ENCODE results near the gene CASK.

CASK gene

GRCh38 chrX:41722816-41723618 lies 200.3 kb downstream of the CASK start:
- no peaks in the 10 kb centered on the region for H3K9me3 ChIP-seq (ENCODE audit: insufficient read depth, low read length, severe bottlenecking)
- TF ChIP-seq EZH2 (IDR thresholded peaks at IDR 0.05; ENCODE audit: borderline replicate concordance, low read depth, low read length, severe bottlenecking) (no peak), CTCF (IDR thresholded peaks at IDR 0.05; ENCODE audit: borderline replicate concordance, extremely low read depth, low read length, poor library complexity, severe bottlenecking) (no peak)
- H3K27me3 ChIP-seq (ENCODE audit: insufficient read depth, low read length, poor library complexity) = no peaks in the 10 kb centered on the region
- H3K9ac ChIP-seq (ENCODE audit: low read depth, low read length) = no peak overlapping the region
- H4K20me1 ChIP-seq (ENCODE audit: insufficient read depth, low read length) = no peaks in the 10 kb centered on the region
- ATAC-seq (ENCODE audit: insufficient read depth, low read depth) (no peak), DNase-seq (no peak)
- H2AFZ ChIP-seq (ENCODE audit: low read depth, low read length) = no peak overlapping the region
- H3K4me1 ChIP-seq (ENCODE audit: insufficient read depth, low read length) = peaks cover 6% of the 10 kb centered on the region; the same call in 1 of the 2 replicates
- peaks cover 17% of the 10 kb centered on the region for H3K36me3 ChIP-seq (ENCODE audit: insufficient read depth, low read length)
- no peak overlapping the region for H3K4me2 ChIP-seq (ENCODE audit: insufficient read depth, low read length)
- no peaks in the 10 kb centered on the region for H3K79me2 ChIP-seq (ENCODE audit: insufficient read depth, low read length)
- H3K27ac ChIP-seq (ENCODE audit: low read length) = no peak overlapping the region
- H3K4me3 ChIP-seq (ENCODE audit: low read depth in 1 of 2, low read length in 2 of 2) = no peak overlapping the region

GRCh38 chrX:41722214-41722613 lies 201.1 kb downstream of the CASK start:
- Histone ChIP-seq H3K4me2 (ENCODE audit: insufficient read depth, low read length) (no peak overlapping the region), H3K9ac (ENCODE audit: low read depth, low read length) (no peak overlapping the region), H3K4me3 (ENCODE audit: low read depth in 1 of 2, low read length in 2 of 2) (no peak overlapping the region), H3K36me3 (ENCODE audit: insufficient read depth, low read length) (peaks cover 24% of the 10 kb centered on the region), H3K9me3 (ENCODE audit: insufficient read depth, low read length, severe bottlenecking) (no peaks in the 10 kb centered on the region), H3K27me3 (ENCODE audit: insufficient read depth, low read length, poor library complexity) (no peaks in the 10 kb centered on the region), H3K79me2 (ENCODE audit: insufficient read depth, low read length) (no peaks in the 10 kb centered on the region), H3K4me1 (ENCODE audit: insufficient read depth, low read length) (peaks cover 6% of the 10 kb centered on the region; the same call in 1 of the 2 replicates), H2AFZ (ENCODE audit: low read depth, low read length) (no peak overlapping the region), H4K20me1 (ENCODE audit: insufficient read depth, low read length) (no peaks in the 10 kb centered on the region), H3K27ac (ENCODE audit: low read length) (no peak overlapping the region)
- TF ChIP-seq CTCF (IDR thresholded peaks at IDR 0.05; ENCODE audit: borderline replicate concordance, extremely low read depth, low read length, poor library complexity, severe bottlenecking) = no peak
- no peak for TF ChIP-seq EZH2 (IDR thresholded peaks at IDR 0.05; ENCODE audit: borderline replicate concordance, low read depth, low read length, severe bottlenecking)
- DNase-seq = no peak
- ATAC-seq (ENCODE audit: insufficient read depth, low read depth) = no peak

- H3K4me3 ChIP-seq (ENCODE audit: low read depth in 1 of 2, low read length in 2 of 2) = no peak overlapping the region
- H3K27ac ChIP-seq (ENCODE audit: low read length) = no peak overlapping the region
- no peaks in the 10 kb centered on the region for H3K27me3 ChIP-seq (ENCODE audit: insufficient read depth, low read length, poor library complexity)
- no peak overlapping the region for H3K9ac ChIP-seq (ENCODE audit: low read depth, low read length)
- ATAC-seq (ENCODE audit: insufficient read depth, low read depth) (no peak), DNase-seq (no peak)
- TF ChIP-seq EZH2 (IDR thresholded peaks at IDR 0.05; ENCODE audit: borderline replicate concordance, low read depth, low read length, severe bottlenecking) (no peak), CTCF (IDR thresholded peaks at IDR 0.05; ENCODE audit: borderline replicate concordance, extremely low read depth, low read length, poor library complexity, severe bottlenecking) (no peak)
- H3K4me2 ChIP-seq (ENCODE audit: insufficient read depth, low read length) = no peak overlapping the region
- H3K79me2 ChIP-seq (ENCODE audit: insufficient read depth, low read length) = no peaks in the 10 kb centered on the region
- peaks cover 24% of the 10 kb centered on the region for H3K36me3 ChIP-seq (ENCODE audit: insufficient read depth, low read length)
- H3K9me3 ChIP-seq (ENCODE audit: insufficient read depth, low read length, severe bottlenecking) = no peaks in the 10 kb centered on the region
- no peaks in the 10 kb centered on the region for H4K20me1 ChIP-seq (ENCODE audit: insufficient read depth, low read length)
- H3K4me1 ChIP-seq (ENCODE audit: insufficient read depth, low read length) = peaks cover 6% of the 10 kb centered on the region; the same call in 1 of the 2 replicates
- H2AFZ ChIP-seq (ENCODE audit: low read depth, low read length) = no peak overlapping the region
Measured at GRCh38 chrX:41721590-41721989, 201.8 kb downstream of the CASK start.

Data from DND-41 (cell line).